Erythroblast (primary cell): Measurements from ENCODE around the gene ELANE.

ENCODE experiments used
- GATA1 ChIP-seq: IDR thresholded peaks from 2 replicates; pipeline ENCODE4 v1.6.1; 2011; ENCODE audit warnings: low read depth, mild to moderate bottlenecking, control low read depth, low read length, moderate library complexity
- POLR2A ChIP-seq: IDR thresholded peaks from 2 replicates; pipeline ENCODE4 v1.6.1; 2011; ENCODE audit warnings: mild to moderate bottlenecking, low read length

DNA sequence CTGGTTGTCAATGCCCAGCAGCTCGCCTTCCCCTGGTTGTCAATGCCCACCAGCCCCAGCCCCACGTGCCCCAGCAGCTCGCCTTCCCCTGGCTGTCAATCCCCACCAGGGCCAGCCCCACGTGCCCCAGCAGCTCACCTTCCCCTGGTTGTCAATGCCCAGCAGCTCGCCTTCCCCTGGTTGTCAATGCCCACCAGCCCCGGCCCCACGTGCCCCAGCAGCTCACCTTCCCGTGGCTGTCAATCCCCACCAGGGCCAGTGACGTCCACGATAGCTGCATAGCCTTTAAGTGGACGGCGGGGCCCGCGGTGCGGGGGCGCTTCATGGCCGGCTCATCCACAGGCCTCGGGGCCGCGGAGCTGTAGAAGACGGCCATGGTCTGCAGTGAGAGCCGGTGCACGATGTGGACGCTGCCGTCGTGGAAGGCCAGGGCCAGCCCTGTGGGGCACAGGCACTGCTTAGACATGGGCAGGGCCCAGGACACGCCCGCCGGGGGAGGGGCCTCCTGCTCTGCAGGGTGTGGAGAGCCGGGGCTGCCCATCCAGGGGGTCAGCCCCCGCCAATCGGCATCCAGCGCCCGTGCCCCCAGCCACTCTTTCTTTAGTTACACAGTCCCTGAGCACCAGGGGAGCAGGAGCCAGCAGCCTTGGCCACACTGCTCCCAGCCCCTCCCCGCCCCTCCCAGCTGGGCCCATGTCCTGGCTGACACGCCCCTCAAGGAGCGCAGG is 27.8 kb downstream of the ELANE start:
- TF ChIP-seq POLR2A (no peak), GATA1 (no peak)
